AG04449 (cell line): ENCODE data around the gene SNTG2.

ENCODE experiments used
- CTCF ChIA-PET: fragments of 350-600 bp; formaldehyde crosslinking; extraction: SDS; loops from one replicate; lab custom pipeline; 2021; ENCODE audit warnings: antibody characterized with exemption; lab: Yijun Ruan, JAX
- POLR2A ChIA-PET: fragments of 400-600, 350-600 bp; formaldehyde crosslinking; extraction: SDS; loops from one replicate; lab custom pipeline; 2020; ENCODE audit warnings: antibody characterized with exemption, inconsistent platforms; lab: Yijun Ruan, JAX
- DNase-seq: peaks from one replicate; pipeline ENCODE4 v3.0.0-alpha.2; 2010; ENCODE audit warnings: low read depth, low spot score
- H3K4me3 ChIP-seq: 2 replicates; pipeline ENCODE4 v1.5.1; 2011; ENCODE audit warnings: low read depth, mild to moderate bottlenecking, control low read depth, low read length
- TF ChIP-seq, protein P1 (sequence below): IDR thresholded peaks from one replicate; pipeline ENCODE4 v1.5.1; 2011; ENCODE audit warnings: mild to moderate bottlenecking, moderate library complexity, low read length, control low read depth, inconsistent platforms; ENCODE audit not compliant: insufficient read depth; ENCODE audit errors: missing control alignments

Gene SNTG2

GRCh38 chr2:939936-940601 is 10.6 kb upstream of the SNTG2 start:
- POLR2A ChIA-PET = interaction anchor here (0.6 kb wide), 1 partner anchor 250 kb away, joined by 3 read pairs; no protein-coding TSS in a partner anchor
- no peak overlapping the region for H3K4me3 ChIP-seq
- peak; percentile 68 for DNase-seq
- TF ChIP-seq, protein P1, sequence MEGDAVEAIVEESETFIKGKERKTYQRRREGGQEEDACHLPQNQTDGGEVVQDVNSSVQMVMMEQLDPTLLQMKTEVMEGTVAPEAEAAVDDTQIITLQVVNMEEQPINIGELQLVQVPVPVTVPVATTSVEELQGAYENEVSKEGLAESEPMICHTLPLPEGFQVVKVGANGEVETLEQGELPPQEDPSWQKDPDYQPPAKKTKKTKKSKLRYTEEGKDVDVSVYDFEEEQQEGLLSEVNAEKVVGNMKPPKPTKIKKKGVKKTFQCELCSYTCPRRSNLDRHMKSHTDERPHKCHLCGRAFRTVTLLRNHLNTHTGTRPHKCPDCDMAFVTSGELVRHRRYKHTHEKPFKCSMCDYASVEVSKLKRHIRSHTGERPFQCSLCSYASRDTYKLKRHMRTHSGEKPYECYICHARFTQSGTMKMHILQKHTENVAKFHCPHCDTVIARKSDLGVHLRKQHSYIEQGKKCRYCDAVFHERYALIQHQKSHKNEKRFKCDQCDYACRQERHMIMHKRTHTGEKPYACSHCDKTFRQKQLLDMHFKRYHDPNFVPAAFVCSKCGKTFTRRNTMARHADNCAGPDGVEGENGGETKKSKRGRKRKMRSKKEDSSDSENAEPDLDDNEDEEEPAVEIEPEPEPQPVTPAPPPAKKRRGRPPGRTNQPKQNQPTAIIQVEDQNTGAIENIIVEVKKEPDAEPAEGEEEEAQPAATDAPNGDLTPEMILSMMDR = no peak
- CTCF ChIA-PET = interaction anchor here (1.2 kb wide), 1 partner anchor 225 kb away, joined by 4 read pairs; no protein-coding TSS in a partner anchor

DNA sequence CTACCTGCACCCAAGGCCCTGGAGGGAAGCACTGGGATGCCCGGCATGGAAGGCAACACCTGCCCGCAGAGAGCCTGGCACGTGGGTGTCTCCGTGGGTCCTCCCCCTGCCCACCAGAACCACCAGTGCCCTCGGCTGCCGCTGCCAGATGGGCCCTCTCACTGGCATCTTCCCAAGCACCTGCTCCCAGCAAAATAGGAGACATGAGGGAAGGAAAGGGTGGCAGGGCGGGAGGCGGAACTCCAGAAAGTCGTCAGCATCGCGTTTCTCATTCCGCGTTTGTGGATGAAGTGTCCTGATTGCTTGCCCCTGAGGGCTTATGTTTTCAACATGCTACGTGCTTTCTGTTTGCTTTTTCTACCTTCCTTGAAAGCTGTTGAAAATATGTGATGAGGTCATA is 8.8 kb upstream of the SNTG2 start:
- ChIA-PET CTCF (no interaction called here), POLR2A (no interaction called here)
- TF ChIP-seq, protein P1 = no peak
- DNase-seq = no peak
- H3K4me3 ChIP-seq = no peak overlapping the region

GRCh38 chr2:942775-943460 is 7.7 kb upstream of the SNTG2 start:
- TF ChIP-seq, protein P1 = no peak
- DNase-seq = no peak
- H3K4me3 ChIP-seq = no peak overlapping the region
- ChIA-PET POLR2A (no interaction called here), CTCF (no interaction called here)

DNA sequence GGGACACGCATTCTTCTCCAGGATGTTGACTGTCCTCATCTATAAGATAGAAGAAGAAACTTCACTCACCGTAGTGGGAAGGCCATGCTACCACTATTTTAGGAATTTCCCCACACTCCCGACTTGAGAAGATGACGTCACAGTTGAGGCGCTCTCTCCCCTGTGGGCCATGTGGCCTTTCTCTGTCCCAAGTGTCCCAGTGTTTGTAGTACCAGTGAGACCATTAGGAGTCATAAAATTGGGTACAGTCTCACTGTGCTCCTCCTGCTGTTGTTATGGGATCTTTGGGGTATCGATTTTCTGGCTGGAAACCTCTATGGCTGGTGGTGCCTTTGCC is 7.2 kb upstream of the SNTG2 start:
- no peak for DNase-seq
- ChIA-PET CTCF (no interaction called here), POLR2A (no interaction called here)
- TF ChIP-seq, protein P1 = no peak
- no peak overlapping the region for H3K4me3 ChIP-seq

- CTCF ChIA-PET = no interaction called here
- no peak overlapping the region for H3K4me3 ChIP-seq
- POLR2A ChIA-PET = no interaction called here
- DNase-seq = no peak
- TF ChIP-seq, protein P1 = no peak
These were observed 6.8 kb upstream of the SNTG2 start for GRCh38 chr2:943821-944220.

- CTCF ChIA-PET = interaction anchor here (0.5 kb wide), 1 partner anchor 605 kb away, joined by 3 read pairs; no protein-coding TSS in a partner anchor
- H3K4me3 ChIP-seq = no peak overlapping the region
- POLR2A ChIA-PET = no interaction called here
- TF ChIP-seq, protein P1 = no peak
- no peak for DNase-seq
These were observed 6.0 kb upstream of the SNTG2 start for GRCh38 chr2:944693-945092.
